H1 (cell line): Measurements from ENCODE around the gene EEIG1.

Source experiments
- EZH2 ChIP-seq: fragments of 200-600 bp; sonication (generic); IDR thresholded peaks from 2 replicates; pipeline ENCODE4 v1.7.1; 2012; ENCODE audit warnings: low read depth, mild to moderate bottlenecking, moderate library complexity, low read length, inconsistent platforms; ENCODE audit not compliant: severe bottlenecking
- POLR2A ChIP-seq, 2 experiments: IDR thresholded peaks; 1 replicate in 1 of 2; 2 replicates in 1 of 2; pipeline ENCODE4 v1.6.1; 2011; ENCODE audit warnings: low read depth in 2 of 2, low read length in 2 of 2, mild to moderate bottlenecking in 2 of 2; ENCODE audit errors: control extremely low read depth in 1 of 2
- POLR2AphosphoS5 ChIP-seq: IDR thresholded peaks from 2 replicates; pipeline ENCODE4 v1.6.1; 2011; ENCODE audit warnings: low read depth, low read length
- RFX5 ChIP-seq: IDR thresholded peaks from 2 replicates; pipeline ENCODE4 v1.6.1; 2011; ENCODE audit warnings: low read depth, low read length, improper control_type of control experiment, borderline replicate concordance
- SP2 ChIP-seq: IDR thresholded peaks from 2 replicates; pipeline ENCODE4 v1.6.1; 2012; ENCODE audit warnings: mild to moderate bottlenecking, low read length, inconsistent platforms
- ZNF274 ChIP-seq: IDR thresholded peaks from 2 replicates; pipeline ENCODE4 v1.7.0; 2012; ENCODE audit warnings: low read length, borderline replicate concordance; ENCODE audit errors: extremely low read depth
- TF ChIP-seq, protein P1 (sequence below), 3 experiments: IDR thresholded peaks; 1 replicate in 2 of 3; 2 replicates in 1 of 3; pipeline versions ENCODE4 v1.5.1 to v1.6.1; 2011; ENCODE audit warnings: low read length in 3 of 3, mild to moderate bottlenecking in 3 of 3, inconsistent platforms in 2 of 3, low read depth in 1 of 3, moderate library complexity in 1 of 3; ENCODE audit not compliant: insufficient read depth in 1 of 3; ENCODE audit errors: control extremely low read depth in 1 of 3
- TF ChIP-seq, protein P2 (sequence below): IDR thresholded peaks from 2 replicates; pipeline ENCODE4 v1.6.1; 2011; ENCODE audit warnings: low read length, improper control_type of control experiment
- TF ChIP-seq, protein P3 (sequence below): IDR thresholded peaks from 2 replicates; pipeline ENCODE4 v1.6.1; 2012; ENCODE audit warnings: inconsistent platforms
- TF ChIP-seq, protein P4 (sequence below): IDR thresholded peaks from 2 replicates; pipeline ENCODE4 v1.6.1; 2012; ENCODE audit warnings: low read length, inconsistent platforms

DNA sequence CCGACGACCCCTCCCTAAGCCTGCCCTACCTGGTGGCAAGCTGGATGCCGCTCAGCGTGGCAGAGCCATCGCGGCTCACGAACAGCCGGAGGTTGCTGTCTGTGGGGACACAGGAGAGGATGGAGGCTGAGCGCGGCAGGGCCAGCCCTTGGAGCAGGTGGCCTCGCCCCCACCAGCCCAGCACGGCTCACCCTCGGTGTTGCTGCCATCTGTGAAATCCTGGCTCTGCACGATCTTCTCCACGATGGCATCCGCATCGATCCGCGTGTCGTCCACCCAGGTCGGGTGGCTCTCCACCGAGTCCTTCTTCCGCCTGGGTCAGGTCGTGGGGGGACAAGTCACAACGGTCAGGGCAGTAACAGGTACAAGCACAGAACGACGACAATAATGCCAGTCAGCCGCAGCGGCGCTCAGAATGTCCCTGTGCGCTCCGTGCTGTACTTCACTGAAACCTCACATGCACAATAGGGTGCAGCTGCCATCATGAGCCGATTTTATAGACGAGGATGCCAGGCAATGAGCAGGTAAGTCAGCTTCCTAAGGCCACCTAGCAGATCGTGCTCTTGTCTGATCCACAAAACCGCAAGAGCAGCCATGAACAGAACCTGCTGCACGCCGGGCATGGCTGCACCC is 36.1 kb downstream of the EEIG1 start:
- TF ChIP-seq, protein P1, sequence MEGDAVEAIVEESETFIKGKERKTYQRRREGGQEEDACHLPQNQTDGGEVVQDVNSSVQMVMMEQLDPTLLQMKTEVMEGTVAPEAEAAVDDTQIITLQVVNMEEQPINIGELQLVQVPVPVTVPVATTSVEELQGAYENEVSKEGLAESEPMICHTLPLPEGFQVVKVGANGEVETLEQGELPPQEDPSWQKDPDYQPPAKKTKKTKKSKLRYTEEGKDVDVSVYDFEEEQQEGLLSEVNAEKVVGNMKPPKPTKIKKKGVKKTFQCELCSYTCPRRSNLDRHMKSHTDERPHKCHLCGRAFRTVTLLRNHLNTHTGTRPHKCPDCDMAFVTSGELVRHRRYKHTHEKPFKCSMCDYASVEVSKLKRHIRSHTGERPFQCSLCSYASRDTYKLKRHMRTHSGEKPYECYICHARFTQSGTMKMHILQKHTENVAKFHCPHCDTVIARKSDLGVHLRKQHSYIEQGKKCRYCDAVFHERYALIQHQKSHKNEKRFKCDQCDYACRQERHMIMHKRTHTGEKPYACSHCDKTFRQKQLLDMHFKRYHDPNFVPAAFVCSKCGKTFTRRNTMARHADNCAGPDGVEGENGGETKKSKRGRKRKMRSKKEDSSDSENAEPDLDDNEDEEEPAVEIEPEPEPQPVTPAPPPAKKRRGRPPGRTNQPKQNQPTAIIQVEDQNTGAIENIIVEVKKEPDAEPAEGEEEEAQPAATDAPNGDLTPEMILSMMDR (IDR thresholded peaks at IDR 0.05; ENCODE audit: control extremely low read depth in 1 of 3, insufficient read depth in 1 of 3, low read depth in 1 of 3, low read length in 3 of 3) = no peak
- TF ChIP-seq POLR2A (IDR thresholded peaks at IDR 0.05; ENCODE audit: control extremely low read depth in 1 of 2, low read depth in 2 of 2, low read length in 2 of 2) (no peak), POLR2AphosphoS5 (no peak), EZH2 (no peak), ZNF274 (no peak), RFX5 (no peak), SP2 (no peak)
- TF ChIP-seq, protein P2, sequence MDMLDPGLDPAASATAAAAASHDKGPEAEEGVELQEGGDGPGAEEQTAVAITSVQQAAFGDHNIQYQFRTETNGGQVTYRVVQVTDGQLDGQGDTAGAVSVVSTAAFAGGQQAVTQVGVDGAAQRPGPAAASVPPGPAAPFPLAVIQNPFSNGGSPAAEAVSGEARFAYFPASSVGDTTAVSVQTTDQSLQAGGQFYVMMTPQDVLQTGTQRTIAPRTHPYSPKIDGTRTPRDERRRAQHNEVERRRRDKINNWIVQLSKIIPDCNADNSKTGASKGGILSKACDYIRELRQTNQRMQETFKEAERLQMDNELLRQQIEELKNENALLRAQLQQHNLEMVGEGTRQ = no peak
- TF ChIP-seq, protein P3, sequence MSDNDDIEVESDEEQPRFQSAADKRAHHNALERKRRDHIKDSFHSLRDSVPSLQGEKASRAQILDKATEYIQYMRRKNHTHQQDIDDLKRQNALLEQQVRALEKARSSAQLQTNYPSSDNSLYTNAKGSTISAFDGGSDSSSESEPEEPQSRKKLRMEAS = no peak
- TF ChIP-seq, protein P4, sequence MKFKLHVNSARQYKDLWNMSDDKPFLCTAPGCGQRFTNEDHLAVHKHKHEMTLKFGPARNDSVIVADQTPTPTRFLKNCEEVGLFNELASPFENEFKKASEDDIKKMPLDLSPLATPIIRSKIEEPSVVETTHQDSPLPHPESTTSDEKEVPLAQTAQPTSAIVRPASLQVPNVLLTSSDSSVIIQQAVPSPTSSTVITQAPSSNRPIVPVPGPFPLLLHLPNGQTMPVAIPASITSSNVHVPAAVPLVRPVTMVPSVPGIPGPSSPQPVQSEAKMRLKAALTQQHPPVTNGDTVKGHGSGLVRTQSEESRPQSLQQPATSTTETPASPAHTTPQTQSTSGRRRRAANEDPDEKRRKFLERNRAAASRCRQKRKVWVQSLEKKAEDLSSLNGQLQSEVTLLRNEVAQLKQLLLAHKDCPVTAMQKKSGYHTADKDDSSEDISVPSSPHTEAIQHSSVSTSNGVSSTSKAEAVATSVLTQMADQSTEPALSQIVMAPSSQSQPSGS = no peak
